BJ (cell line): ENCODE data around the gene KLHL1. TPM values are rescaled to one million over a fixed set of nuclear protein-coding genes. Genes with fewer than 3 reads are reported as not detected.

Source experiments
- CTCF ChIA-PET: fragments of 350-600 bp; formaldehyde crosslinking; extraction: SDS; loops from one replicate; lab custom pipeline; 2021; ENCODE audit warnings: antibody characterized with exemption, inconsistent platforms; lab: Yijun Ruan, JAX
- POLR2A ChIA-PET: fragments of 300-600 bp; sonication (Branson Sonifier 250); formaldehyde crosslinking; extraction: SDS; loops from one replicate; lab custom pipeline; 2021; ENCODE audit warnings: antibody characterized with exemption; lab: Charles Lee
- DNase-seq: peaks from one replicate; pipeline ENCODE4 v3.0.0-alpha.2; 2011; ENCODE audit warnings: low read depth
- H3K27me3 ChIP-seq: 2 replicates; pipeline ENCODE4 v1.6.0; 2011; ENCODE audit warnings: low read length; ENCODE audit not compliant: control insufficient read depth, insufficient read depth
- H3K36me3 ChIP-seq: 2 replicates; pipeline ENCODE4 v1.5.1; 2011; ENCODE audit warnings: low read length; ENCODE audit not compliant: control insufficient read depth, insufficient read depth
- H3K4me3 ChIP-seq: 2 replicates; pipeline ENCODE4 v1.5.1; 2011; ENCODE audit warnings: low read depth, mild to moderate bottlenecking, control low read depth, low read length
- polyA plus RNA-seq: library from polyadenylated mRNA; depleted of rRNA; stranded (reverse); fragments of >200 nt; gene quantifications from 2 replicates; pipeline ENCODE4 v1.2.3, GENCODE V29; 2011
- TF ChIP-seq, protein P1 (sequence below): IDR thresholded peaks from 2 replicates; pipeline ENCODE4 v1.5.1; 2011; ENCODE audit warnings: low read depth, mild to moderate bottlenecking, control low read depth, inconsistent platforms, low read length, moderate library complexity; ENCODE audit not compliant: insufficient read depth

Gene KLHL1
- polyA plus RNA-seq, 1 experiment, result not detected

DNA sequence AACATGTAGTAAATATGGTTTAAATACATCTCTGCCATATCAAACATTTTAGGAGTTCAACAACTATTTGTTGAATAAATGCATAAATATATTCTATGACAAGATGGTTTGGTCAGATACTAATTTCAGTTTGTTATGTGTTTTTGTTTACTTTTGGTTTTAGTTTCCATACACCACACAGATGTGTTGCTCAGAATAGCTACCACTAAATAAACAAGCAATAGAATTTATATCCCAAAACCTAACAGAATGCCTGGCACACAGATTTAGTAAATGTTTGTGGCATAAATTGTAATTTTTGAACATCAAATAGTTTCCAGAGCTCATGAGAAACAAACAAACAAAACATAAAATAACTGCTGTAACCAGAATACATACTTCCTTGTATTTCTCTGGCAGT is 127.5 kb downstream of the KLHL1 start:
- TF ChIP-seq, protein P1, sequence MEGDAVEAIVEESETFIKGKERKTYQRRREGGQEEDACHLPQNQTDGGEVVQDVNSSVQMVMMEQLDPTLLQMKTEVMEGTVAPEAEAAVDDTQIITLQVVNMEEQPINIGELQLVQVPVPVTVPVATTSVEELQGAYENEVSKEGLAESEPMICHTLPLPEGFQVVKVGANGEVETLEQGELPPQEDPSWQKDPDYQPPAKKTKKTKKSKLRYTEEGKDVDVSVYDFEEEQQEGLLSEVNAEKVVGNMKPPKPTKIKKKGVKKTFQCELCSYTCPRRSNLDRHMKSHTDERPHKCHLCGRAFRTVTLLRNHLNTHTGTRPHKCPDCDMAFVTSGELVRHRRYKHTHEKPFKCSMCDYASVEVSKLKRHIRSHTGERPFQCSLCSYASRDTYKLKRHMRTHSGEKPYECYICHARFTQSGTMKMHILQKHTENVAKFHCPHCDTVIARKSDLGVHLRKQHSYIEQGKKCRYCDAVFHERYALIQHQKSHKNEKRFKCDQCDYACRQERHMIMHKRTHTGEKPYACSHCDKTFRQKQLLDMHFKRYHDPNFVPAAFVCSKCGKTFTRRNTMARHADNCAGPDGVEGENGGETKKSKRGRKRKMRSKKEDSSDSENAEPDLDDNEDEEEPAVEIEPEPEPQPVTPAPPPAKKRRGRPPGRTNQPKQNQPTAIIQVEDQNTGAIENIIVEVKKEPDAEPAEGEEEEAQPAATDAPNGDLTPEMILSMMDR, result no peak
- no peaks in the 10 kb centered on the region for H3K36me3 ChIP-seq
- DNase-seq, result no peak
- ChIA-PET POLR2A (no interaction called here), CTCF (no interaction called here)
- no peaks in the 10 kb centered on the region for H3K27me3 ChIP-seq
- H3K4me3 ChIP-seq, result no peak overlapping the region

DNA sequence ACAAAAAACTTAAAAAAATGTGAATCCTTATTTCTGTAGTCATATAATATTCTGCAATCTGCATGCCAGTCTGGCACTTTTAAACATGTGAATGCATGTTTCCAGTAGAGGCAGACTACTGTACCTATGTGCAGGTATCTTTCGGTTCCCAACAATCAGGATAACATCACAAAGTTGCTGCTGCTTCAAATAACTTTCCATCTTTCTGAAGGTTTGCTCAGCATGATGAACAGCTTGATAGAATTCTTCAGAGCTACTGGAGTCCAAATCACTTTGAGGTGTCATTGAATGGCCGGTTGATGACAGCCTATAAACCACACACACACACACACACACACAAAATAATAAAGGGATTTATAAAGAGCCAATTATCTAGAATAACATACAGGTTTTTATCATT is 132.8 kb downstream of the KLHL1 start:
- ChIA-PET POLR2A (no interaction called here), CTCF (interaction anchor here (0.6 kb wide), 1 partner anchor 63 kb away, joined by 3 read pairs; no protein-coding TSS in a partner anchor)
- TF ChIP-seq, protein P1, result no peak
- no peaks in the 10 kb centered on the region for H3K36me3 ChIP-seq
- DNase-seq, result no peak
- no peak overlapping the region for H3K4me3 ChIP-seq
- H3K27me3 ChIP-seq, result no peaks in the 10 kb centered on the region

DNA sequence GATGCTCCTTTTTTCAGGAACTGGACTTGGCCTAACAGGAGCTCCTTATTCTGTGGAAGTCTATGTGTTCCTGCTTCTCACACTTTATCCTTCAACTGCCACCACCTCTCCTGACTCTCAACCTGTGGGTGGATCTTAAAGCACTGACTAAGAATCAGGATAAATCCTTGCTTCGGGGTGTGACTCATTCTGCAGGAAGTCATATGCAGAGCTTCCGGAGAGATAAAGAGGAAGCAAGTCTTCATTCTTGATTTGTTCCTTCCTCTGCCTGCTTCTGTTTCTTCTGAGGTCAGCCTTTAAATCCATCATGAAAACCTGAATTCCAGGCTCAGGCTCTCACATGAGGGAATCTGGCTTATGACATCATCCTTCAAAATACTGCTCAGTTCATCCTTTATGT is 137.7 kb downstream of the KLHL1 start:
- TF ChIP-seq, protein P1, result no peak
- DNase-seq, result no peak
- Histone ChIP-seq H3K36me3 (no peaks in the 10 kb centered on the region), H3K27me3 (no peaks in the 10 kb centered on the region), H3K4me3 (no peak overlapping the region)
- POLR2A ChIA-PET, result no interaction called here
- CTCF ChIA-PET, result no interaction called here

DNA sequence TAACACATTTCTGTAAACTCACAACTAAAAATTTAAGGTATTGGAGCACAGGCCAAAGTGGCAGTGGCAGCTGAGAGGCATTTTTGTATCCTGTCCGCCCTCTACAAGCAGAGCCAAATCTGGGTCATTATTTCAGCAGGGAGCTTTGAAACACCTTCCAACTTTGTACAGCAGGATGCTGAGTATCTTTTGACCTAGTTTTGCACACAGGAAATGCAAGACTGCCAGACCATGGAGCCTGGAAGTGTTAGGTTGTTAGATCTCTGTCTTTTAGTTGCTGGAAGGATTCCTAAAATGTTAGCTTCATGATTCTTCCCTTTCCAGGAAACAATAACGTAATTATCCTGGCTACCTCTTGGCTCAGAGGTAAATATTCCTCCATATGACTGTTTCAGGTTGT is 149.2 kb downstream of the KLHL1 start:
- H3K27me3 ChIP-seq, result no peaks in the 10 kb centered on the region
- TF ChIP-seq, protein P1, result no peak
- CTCF ChIA-PET, result no interaction called here
- POLR2A ChIA-PET, result no interaction called here
- H3K36me3 ChIP-seq, result no peaks in the 10 kb centered on the region
- no peak for DNase-seq
- no peak overlapping the region for H3K4me3 ChIP-seq

DNA sequence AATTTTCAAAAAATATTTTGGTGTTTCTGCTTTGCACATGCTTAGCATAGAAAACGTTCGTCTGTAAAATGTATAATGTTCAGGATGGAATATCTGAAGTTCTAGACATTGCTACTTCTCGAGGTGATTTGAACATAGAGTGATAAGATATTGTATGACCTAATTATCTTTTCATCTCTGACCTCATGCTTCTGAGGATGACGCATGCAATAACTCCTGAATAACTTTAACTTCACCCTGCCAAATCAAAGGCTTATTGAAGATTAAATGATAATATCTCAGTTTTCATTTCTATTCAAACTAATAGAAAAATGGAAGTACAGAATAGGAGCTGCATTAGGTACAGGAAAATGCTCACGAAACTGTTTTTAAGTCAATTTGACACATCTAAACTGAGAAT is 151.4 kb downstream of the KLHL1 start:
- TF ChIP-seq, protein P1, result no peak
- ChIA-PET CTCF (no interaction called here), POLR2A (no interaction called here)
- Histone ChIP-seq H3K4me3 (no peak overlapping the region), H3K36me3 (no peaks in the 10 kb centered on the region), H3K27me3 (no peaks in the 10 kb centered on the region)
- DNase-seq, result no peak
